ENCODE results near the gene VIPR2. TPM values are rescaled to one million over a fixed set of nuclear protein-coding genes. Genes with fewer than 3 reads are reported as not detected.
A peak's percentile ranks its signal among the peaks of the same experiment; 100 is the strongest.
"Not testable (repeated sequence)": the region's sequence is repeated elsewhere in the genome, so short reads cannot be mapped to it uniquely, and the experiment has no call there.

The VIPR2 gene
- total and polyA plus RNA-seq, 2 donors from 2014 or later, result 0.91 to 1.3 TPM

DNA sequence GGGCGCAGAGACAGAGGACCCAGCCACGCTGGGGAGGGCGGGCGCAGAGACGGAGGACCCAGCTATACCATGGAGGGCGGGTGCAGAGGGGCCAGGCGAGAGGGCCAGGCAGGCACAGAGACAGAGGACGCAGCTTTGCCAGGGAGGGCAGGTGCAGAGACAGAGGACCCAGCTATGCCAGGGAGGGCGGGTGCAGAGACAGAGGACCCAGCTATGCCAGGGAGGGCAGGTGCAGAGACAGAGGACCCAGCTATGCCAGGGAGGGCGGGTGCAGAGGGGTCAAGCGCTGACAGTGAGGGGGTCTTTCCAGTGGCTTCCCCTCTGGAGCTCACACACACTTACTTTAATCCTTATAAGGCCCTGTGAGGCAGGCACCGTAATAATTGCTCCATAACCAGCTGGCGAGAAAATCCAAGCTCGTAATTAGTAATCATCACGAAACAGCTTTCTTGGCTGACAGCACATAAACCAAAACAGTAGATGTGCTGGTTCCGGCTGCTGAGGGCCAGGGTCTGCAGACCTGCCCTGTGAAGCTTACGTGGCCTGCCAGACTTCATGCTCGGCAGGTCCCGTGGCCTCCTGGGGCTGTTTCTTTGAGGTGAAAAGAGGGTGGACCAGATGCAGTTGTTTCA lies 137.2 kb downstream of the VIPR2 start:
- DNase-seq (peak in 1 of 5 donors; percentile 41), FAIRE-seq (no peak)
- H3K27me3 ChIP-seq (ENCODE audit: control insufficient read depth, insufficient read depth, low read length), result no peaks in the 10 kb centered on the region
- no peak for TF ChIP-seq CTCF (IDR thresholded peaks at IDR 0.05; ENCODE audit: borderline replicate concordance, extremely low read depth, insufficient read depth)
- H3K4me1 ChIP-seq (ENCODE audit: control insufficient read depth in 2 of 3, insufficient read depth in 2 of 3, low read depth in 1 of 3, low read length in 3 of 3), result peaks cover 0 to 8% (median 5%) of the 10 kb centered on the region in 3 donors
- H3K36me3 ChIP-seq (ENCODE audit: control insufficient read depth in 2 of 3, insufficient read depth in 3 of 3, low read length in 3 of 3), result no peaks in the 10 kb centered on the region
- H3K27ac ChIP-seq (ENCODE audit: low read depth in 2 of 2, low read length in 2 of 2), result no peak overlapping the region
- intact Hi-C loops (cut with DNase I), result no loop called here
- H3K9ac ChIP-seq (ENCODE audit: low read length in 3 of 3), result no peak overlapping the region
- H3K4me3 ChIP-seq (ENCODE audit: low read length in 3 of 3), result no peak overlapping the region
- no peaks in the 10 kb centered on the region for H3K9me3 ChIP-seq (ENCODE audit: control insufficient read depth in 2 of 3, insufficient read depth in 1 of 3, low read length in 3 of 3)

DNA sequence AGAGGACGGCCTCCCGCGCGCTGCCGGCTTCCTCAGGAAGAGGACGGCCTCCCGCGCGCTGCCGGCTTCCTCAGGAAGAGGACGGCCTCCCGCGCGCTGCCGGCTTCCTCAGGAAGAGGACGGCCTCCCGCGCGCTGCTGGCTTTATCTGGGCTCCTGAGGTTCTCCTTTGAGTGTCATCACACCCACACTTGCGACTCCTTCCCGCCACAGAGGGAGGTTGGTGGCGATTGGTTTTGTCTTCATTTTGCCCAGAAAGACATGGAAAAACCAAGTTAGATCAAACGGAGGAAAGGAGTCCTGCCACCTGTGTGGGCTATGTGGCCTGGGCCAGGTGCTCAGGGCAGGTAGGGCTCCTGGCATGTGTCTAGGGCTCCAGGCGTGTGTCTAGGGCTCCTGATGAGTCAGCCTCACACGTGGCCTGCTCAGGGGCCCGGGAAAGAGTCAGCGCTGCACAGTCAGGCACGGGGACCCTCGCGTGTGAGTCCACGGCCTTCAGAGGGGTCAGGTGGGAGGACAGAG lies 138.0 kb downstream of the VIPR2 start:
- Histone ChIP-seq H3K9me3 (ENCODE audit: control insufficient read depth in 2 of 3, insufficient read depth in 1 of 3, low read length in 3 of 3) (no peaks in the 10 kb centered on the region), H3K9ac (ENCODE audit: low read length in 3 of 3) (no peak overlapping the region), H3K36me3 (ENCODE audit: control insufficient read depth in 2 of 3, insufficient read depth in 3 of 3, low read length in 3 of 3) (no peaks in the 10 kb centered on the region), H3K4me3 (ENCODE audit: low read length in 3 of 3) (no peak overlapping the region), H3K27me3 (ENCODE audit: control insufficient read depth, insufficient read depth, low read length) (no peaks in the 10 kb centered on the region), H3K4me1 (ENCODE audit: control insufficient read depth in 2 of 3, insufficient read depth in 2 of 3, low read depth in 1 of 3, low read length in 3 of 3) (peaks cover 0 to 5% (median 0%) of the 10 kb centered on the region in 3 donors), H3K27ac (ENCODE audit: low read depth in 2 of 2, low read length in 2 of 2) (no peak overlapping the region)
- no peak for TF ChIP-seq CTCF (IDR thresholded peaks at IDR 0.05; ENCODE audit: borderline replicate concordance, extremely low read depth, insufficient read depth)
- intact Hi-C loops (cut with DNase I), result no loop called here
- DNase-seq, result peak in 1 of 5 donors; percentile 43
- no peak for FAIRE-seq

GRCh38 chr7:159006022-159006609 lies 138.6 kb downstream of the VIPR2 start:
- H3K9ac ChIP-seq (ENCODE audit: low read length in 3 of 3); intact Hi-C loops (cut with DNase I); H3K27me3 ChIP-seq (ENCODE audit: control insufficient read depth, insufficient read depth, low read length); H3K4me1 ChIP-seq (ENCODE audit: control insufficient read depth in 2 of 3, insufficient read depth in 2 of 3, low read depth in 1 of 3, low read length in 3 of 3); FAIRE-seq; H3K4me3 ChIP-seq (ENCODE audit: low read length in 3 of 3); H3K36me3 ChIP-seq (ENCODE audit: control insufficient read depth in 2 of 3, insufficient read depth in 3 of 3, low read length in 3 of 3); DNase-seq; H3K9me3 ChIP-seq (ENCODE audit: control insufficient read depth in 2 of 3, insufficient read depth in 1 of 3, low read length in 3 of 3); H3K27ac ChIP-seq (ENCODE audit: low read depth in 2 of 2, low read length in 2 of 2): not testable (repeated sequence)

DNA sequence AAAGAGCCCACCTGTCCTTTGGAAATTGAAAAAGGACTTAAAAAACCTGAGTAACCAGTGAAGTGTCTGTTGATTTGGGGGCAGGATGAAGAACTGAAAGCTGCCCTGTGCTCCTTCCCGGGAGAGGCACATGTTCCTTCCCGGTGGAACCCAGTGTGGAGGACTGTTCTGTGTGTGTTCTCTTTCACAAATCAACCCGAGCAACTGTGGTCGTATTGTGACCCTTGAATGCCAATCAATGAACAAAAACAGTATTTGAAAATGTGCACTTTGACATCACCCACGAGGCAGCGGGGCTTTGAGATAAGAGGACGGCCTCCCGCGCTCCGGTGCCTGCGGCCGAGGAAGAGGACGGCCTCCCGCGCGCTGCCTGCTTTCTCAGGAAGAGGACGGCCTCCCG lies 139.0 kb downstream of the VIPR2 start:
- H3K27me3 ChIP-seq (ENCODE audit: control insufficient read depth, insufficient read depth, low read length), result no peaks in the 10 kb centered on the region
- no peak for TF ChIP-seq CTCF (IDR thresholded peaks at IDR 0.05; ENCODE audit: borderline replicate concordance, extremely low read depth, insufficient read depth)
- DNase-seq (peak in 1 of 5 donors; percentile 46), FAIRE-seq (no peak)
- intact Hi-C loops (cut with DNase I), result no loop called here
- no peak overlapping the region for H3K27ac ChIP-seq (ENCODE audit: low read depth in 2 of 2, low read length in 2 of 2)
- H3K4me3 ChIP-seq (ENCODE audit: low read length in 3 of 3), result no peak overlapping the region
- no peaks in the 10 kb centered on the region for H3K36me3 ChIP-seq (ENCODE audit: control insufficient read depth in 2 of 3, insufficient read depth in 3 of 3, low read length in 3 of 3)
- no peaks in the 10 kb centered on the region for H3K4me1 ChIP-seq (ENCODE audit: control insufficient read depth in 2 of 3, insufficient read depth in 2 of 3, low read depth in 1 of 3, low read length in 3 of 3)
- H3K9me3 ChIP-seq (ENCODE audit: control insufficient read depth in 2 of 3, insufficient read depth in 1 of 3, low read length in 3 of 3), result no peaks in the 10 kb centered on the region
- no peak overlapping the region for H3K9ac ChIP-seq (ENCODE audit: low read length in 3 of 3)

All from kidney (tissue), 14 donors.